ENCODE results near the gene AKAP13. TPM values are rescaled to one million over a fixed set of nuclear protein-coding genes. Genes with fewer than 3 reads are reported as not detected.
"Not testable (repeated sequence)": the region's sequence is repeated elsewhere in the genome, so short reads cannot be mapped to it uniquely, and the experiment has no call there.

AKAP13 gene
- total RNA-seq, 2 experiments from 2014 or later = 83.2 to 85.2 TPM

- not testable (repeated sequence) for H3K36me3 Mint-ChIP-seq, H3K27me3 Mint-ChIP-seq
Measured at GRCh38 chr15:85345196-85345918, 35.0 kb upstream of the AKAP13 start.

DNA sequence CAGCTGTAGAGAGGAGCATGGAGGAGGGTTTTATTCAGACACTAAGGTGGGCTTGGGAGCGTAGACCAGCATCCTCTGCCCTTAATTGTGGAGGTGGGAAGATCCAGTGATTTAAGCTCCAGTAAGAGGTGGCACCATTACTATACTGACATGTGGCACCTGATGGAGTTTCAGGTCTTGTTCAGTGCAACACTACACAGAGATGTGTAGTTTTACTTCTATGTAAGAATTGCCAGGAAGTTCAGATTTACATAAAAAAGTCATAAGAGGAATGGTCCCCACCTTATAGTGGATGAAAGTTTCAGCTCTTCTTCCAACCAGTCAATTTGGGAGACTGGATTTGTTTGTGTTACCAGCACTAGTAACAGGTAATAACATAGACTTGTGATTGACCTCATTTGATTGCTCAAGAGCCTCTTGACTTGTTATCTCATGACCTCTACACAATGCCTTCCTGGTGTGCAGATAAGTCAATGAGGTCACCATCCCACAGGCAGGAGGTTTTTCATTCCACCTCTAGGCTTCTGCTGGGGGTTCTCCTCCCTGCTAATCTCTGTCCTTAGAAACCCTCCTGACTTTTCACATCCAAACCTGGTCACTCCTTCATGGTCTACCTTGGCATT, 33.8 kb upstream of the AKAP13 start:
- not testable (repeated sequence) for H3K27me3 Mint-ChIP-seq, H3K4me3 Mint-ChIP-seq, H3K36me3 Mint-ChIP-seq, H3K9me3 Mint-ChIP-seq, DNase-seq, H3K27ac Mint-ChIP-seq
- H3K4me1 Mint-ChIP-seq = peaks cover 16% of the 10 kb centered on the region

More at GRCh38 chr15:85345196-85345918, 35.0 kb upstream of the AKAP13 start:
- H3K27ac Mint-ChIP-seq, H3K9me3 Mint-ChIP-seq, DNase-seq, H3K4me3 Mint-ChIP-seq: not testable (repeated sequence)
- H3K4me1 Mint-ChIP-seq = peaks cover 16% of the 10 kb centered on the region

GRCh38 chr15:85347264-85348047, 32.9 kb upstream of the AKAP13 start:
- H3K4me1 Mint-ChIP-seq = peaks cover 16% of the 10 kb centered on the region
- not testable (repeated sequence) for H3K9me3 Mint-ChIP-seq, H3K27me3 Mint-ChIP-seq, H3K36me3 Mint-ChIP-seq, H3K4me3 Mint-ChIP-seq, DNase-seq, H3K27ac Mint-ChIP-seq

DNA sequence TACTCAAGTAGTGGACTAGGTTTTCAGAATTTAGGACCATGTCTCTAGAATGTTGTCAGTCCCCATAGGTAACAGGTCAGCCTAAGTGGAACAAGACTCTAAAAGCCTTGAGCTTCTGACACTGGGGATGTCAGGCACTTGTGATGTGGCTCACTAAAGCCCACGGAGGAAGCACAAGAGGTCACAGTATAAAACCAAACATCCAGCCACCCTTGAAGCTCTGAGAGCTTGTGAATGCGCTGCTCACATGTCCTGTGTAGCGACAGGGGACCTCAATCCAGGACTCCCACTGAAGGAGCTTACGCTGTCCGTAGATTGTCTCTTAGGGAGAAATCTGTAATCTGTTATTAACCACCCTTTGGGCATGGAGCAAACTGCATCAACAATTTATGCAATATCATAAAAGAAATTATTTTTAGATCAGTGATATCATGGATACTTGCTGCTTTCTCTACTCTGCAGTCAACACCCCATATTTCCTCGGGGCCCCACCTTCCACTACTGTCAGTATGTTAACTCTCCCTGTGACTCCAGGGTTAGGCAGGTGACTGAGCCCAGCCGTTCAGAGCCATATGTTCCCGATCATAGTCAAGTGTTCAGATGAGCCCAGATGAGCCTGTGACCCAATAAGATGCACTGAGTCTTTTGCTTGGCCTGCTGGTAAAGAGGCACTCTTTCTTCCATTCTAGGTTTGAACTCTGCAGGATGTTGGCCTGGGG, 32.2 kb upstream of the AKAP13 start:
- H3K27ac Mint-ChIP-seq, DNase-seq, H3K9me3 Mint-ChIP-seq, H3K27me3 Mint-ChIP-seq, H3K36me3 Mint-ChIP-seq, H3K4me3 Mint-ChIP-seq: not testable (repeated sequence)
- peaks cover 16% of the 10 kb centered on the region for H3K4me1 Mint-ChIP-seq

DNA sequence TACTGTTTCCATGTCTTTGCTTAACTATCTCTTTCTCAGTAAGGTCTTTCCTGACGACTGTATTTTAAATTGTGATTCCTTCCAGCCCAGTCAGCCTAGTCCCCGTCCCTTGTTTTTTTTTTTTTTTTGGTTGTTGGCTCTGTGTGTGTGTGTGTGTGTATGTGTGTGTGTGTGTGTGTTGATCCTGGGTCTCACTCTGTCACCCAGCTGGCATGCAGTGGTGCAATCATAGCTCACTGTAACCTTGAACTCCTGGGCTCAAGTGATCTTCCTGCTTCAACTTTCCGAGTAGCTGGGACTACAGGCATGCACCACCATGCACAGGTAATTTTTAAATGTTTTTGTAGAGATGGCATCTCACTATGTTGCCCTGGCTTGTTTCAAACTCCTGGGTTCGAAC, 31.3 kb upstream of the AKAP13 start:
- H3K27ac Mint-ChIP-seq, H3K27me3 Mint-ChIP-seq, DNase-seq, H3K4me3 Mint-ChIP-seq, H3K36me3 Mint-ChIP-seq, H3K9me3 Mint-ChIP-seq: not testable (repeated sequence)
- peaks cover 14% of the 10 kb centered on the region for H3K4me1 Mint-ChIP-seq

DNA sequence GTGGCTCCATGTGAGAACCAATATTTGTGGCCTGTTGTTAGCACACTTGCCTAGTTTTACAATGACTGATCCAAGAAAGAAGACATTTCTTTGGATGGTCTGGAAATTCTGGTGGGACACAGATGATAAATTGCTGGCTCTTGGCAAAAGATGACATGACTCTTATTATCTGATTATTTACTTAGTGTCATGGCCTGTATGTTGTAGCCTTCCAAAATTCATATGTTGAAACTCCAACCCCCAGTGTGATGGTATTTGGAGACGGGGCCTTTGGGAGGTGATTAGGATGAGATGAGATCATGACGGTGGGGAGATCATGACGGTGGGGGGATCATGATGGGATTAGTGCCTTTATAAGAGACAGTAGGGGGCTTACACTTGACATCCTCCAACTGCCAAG, 30.0 kb upstream of the AKAP13 start:
- Mint-ChIP-seq H3K4me1 (peaks cover 14% of the 10 kb centered on the region), H3K9me3 (no peaks in the 10 kb centered on the region), H3K27me3 (no peaks in the 10 kb centered on the region), H3K27ac (no peak overlapping the region), H3K36me3 (peaks cover 3% of the 10 kb centered on the region), H3K4me3 (no peak overlapping the region)
- no peak for DNase-seq

DNA sequence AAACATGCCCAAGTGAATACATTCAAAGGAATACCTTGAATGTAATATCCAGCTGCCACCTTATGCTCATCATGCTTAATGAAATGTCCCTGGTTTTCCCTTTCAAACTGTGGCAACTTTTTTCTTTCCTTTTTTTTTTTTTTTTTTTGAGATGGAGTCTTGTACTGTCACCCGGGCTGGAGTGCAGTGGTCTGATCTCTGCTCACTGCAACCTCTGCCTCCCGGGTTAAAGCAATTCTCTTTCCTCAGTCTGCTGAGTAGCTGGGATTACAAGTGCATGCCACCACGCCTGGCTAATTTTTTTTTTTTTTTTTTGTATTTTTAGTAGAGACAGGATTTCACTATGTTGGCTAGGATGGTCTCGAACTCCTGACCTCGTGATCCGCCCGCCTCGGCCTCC, 28.9 kb upstream of the AKAP13 start:
- not testable (repeated sequence) for DNase-seq, H3K9me3 Mint-ChIP-seq, H3K36me3 Mint-ChIP-seq, H3K4me3 Mint-ChIP-seq, H3K27me3 Mint-ChIP-seq, H3K27ac Mint-ChIP-seq
- H3K4me1 Mint-ChIP-seq = peaks cover 11% of the 10 kb centered on the region

DNA sequence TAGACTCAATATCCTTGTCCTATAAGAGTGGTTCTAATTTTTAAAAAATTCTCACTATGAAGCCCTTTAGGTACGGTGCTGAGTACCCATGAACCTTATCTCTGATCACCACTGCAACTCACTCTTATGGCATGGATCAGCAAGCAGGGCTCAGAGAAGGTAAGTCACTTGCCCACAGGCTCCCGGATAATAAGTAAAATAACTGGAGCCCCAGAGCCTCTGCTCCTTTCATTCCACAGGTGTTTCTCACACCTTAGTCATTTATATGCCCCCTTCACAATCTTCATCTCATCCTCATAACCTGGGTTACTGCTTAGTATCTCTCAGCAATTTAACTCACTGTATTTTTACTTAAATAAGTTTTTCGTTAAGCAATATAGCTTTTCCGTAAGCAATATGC, 28.4 kb upstream of the AKAP13 start:
- H3K27me3 Mint-ChIP-seq = no peaks in the 10 kb centered on the region

DNA sequence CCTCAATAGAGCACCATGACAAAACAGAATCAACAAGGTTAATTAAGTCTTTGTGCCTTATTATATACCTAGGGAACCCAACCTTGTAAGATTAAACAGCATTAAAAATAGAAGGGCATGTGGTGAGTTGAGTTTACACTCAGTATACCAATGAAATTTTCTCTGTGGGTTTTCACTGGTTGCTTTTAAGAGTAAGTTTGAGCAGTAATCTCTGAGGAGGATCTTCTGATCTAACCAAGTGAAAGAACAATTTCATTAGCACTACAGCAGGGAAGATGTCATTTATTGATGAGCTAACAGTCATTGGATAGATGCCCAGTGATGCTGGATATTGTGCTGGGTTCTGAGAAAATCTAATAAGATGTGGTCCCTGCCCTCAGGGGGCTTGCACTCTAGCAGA, 26.9 kb upstream of the AKAP13 start:
- Mint-ChIP-seq H3K4me3 (no peak overlapping the region), H3K36me3 (peaks cover 3% of the 10 kb centered on the region), H3K4me1 (peaks cover 15% of the 10 kb centered on the region), H3K27ac (no peak overlapping the region), H3K9me3 (no peaks in the 10 kb centered on the region), H3K27me3 (no peaks in the 10 kb centered on the region)
- DNase-seq = no peak

More for the DNA sequence above, 28.4 kb upstream of the AKAP13 start:
- DNase-seq = no peak
- Mint-ChIP-seq H3K4me3 (no peak overlapping the region), H3K4me1 (peaks cover 11% of the 10 kb centered on the region), H3K36me3 (peaks cover 3% of the 10 kb centered on the region), H3K27ac (no peak overlapping the region), H3K9me3 (no peaks in the 10 kb centered on the region)

GRCh38 chr15:85354461-85354860, 25.9 kb upstream of the AKAP13 start:
- no peak overlapping the region for H3K27ac Mint-ChIP-seq
- no peak overlapping the region for H3K4me3 Mint-ChIP-seq
- H3K9me3 Mint-ChIP-seq = no peaks in the 10 kb centered on the region
- H3K36me3 Mint-ChIP-seq = peaks cover 3% of the 10 kb centered on the region
- peaks cover 14% of the 10 kb centered on the region for H3K4me1 Mint-ChIP-seq
- H3K27me3 Mint-ChIP-seq = no peaks in the 10 kb centered on the region
- no peak for DNase-seq

DNA sequence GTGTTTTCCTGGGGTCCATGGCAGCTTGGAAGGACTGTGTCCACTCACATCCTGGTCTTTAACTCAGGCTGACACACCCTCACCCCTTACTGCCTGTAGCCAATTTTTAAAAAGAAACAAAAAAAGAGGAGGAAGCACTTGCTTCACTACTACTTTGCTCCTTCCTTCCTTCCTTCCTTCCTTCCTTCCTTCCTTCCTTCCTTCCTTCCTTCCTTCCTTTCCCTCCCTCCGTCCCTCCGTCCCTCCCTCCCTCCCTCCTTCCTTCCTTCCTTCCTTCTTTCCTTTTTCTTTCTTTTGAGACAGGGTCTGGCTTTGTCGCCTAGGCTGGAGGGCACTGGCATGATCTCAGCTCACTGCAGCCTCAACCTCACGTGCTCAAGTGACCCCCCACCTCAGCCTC, 25.5 kb upstream of the AKAP13 start:
- Mint-ChIP-seq H3K4me3 (no peak overlapping the region), H3K27ac (no peak overlapping the region), H3K27me3 (no peaks in the 10 kb centered on the region)

DNA sequence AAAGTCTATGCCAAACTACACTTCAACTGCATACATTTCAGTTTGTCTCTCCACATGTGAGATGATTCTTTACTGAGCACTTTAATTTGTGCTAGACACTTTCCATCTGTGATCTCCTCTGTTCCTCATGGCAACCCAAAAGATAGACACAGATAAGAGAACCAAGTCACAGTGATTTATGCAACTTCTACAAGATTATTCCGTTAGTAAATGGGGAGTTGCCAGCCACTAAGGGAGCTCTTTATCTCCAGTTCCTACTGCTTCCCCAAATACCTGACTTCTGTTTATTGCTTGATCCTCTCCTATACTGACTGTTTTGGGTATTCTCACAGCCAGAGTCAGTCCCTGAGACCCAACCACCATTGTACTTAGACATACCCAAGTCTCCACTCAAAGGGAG, 24.1 kb upstream of the AKAP13 start:
- H3K9me3 Mint-ChIP-seq = no peaks in the 10 kb centered on the region
- no peak overlapping the region for H3K27ac Mint-ChIP-seq
- H3K4me3 Mint-ChIP-seq = no peak overlapping the region
- DNase-seq = no peak
- peaks cover 3% of the 10 kb centered on the region for H3K36me3 Mint-ChIP-seq
- H3K27me3 Mint-ChIP-seq = no peaks in the 10 kb centered on the region
- H3K4me1 Mint-ChIP-seq = peaks cover 16% of the 10 kb centered on the region

More for the DNA sequence above, 25.5 kb upstream of the AKAP13 start:
- Mint-ChIP-seq H3K9me3 (no peaks in the 10 kb centered on the region), H3K36me3 (peaks cover 3% of the 10 kb centered on the region), H3K4me1 (peaks cover 14% of the 10 kb centered on the region)
- no peak for DNase-seq

GRCh38 chr15:85361323-85361722, 19.1 kb upstream of the AKAP13 start:
- no peak for DNase-seq
- peaks cover 3% of the 10 kb centered on the region for H3K27me3 Mint-ChIP-seq
- H3K4me1 Mint-ChIP-seq = peaks cover 20% of the 10 kb centered on the region
- H3K4me3 Mint-ChIP-seq = no peak overlapping the region
- no peak overlapping the region for H3K27ac Mint-ChIP-seq
- H3K36me3 Mint-ChIP-seq = no peaks in the 10 kb centered on the region
- no peaks in the 10 kb centered on the region for H3K9me3 Mint-ChIP-seq

DNA sequence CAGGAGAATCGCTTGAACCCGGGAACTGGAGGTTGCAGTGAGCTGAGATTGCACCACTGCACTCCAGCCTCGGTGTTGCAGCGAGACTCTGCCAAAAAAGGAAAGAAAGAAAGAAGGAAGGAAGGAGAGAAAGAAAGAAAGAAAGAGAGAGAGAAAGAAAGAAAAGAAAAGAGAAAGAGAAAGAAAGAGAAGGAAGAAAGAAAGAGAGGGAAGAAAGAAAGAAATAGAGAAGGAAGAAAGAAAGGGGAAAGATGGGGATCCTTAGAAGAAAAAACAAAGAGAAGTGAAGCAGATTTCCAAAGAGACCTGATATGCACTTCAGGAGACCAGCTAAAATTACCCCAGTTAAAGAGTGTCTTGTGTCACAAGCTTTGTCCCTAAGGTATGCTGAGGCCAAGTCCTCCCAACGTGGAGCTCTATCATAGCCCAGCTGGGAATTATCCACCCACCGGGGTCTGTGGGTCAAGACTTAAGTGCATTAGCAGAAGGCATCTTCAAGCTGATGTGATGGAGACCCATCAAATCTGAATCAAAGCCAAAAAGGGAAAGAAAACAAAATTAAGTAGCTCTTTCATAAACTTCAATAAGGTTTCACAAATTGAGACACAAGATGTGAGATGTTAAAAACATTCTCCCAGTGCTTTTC, 17.8 kb upstream of the AKAP13 start:
- DNase-seq = no peak
- Mint-ChIP-seq H3K27me3 (peaks cover 3% of the 10 kb centered on the region), H3K36me3 (no peaks in the 10 kb centered on the region), H3K4me1 (peaks cover 19% of the 10 kb centered on the region), H3K9me3 (no peaks in the 10 kb centered on the region), H3K27ac (no peak overlapping the region), H3K4me3 (no peak overlapping the region)

Data from activated naive CD8-positive, alpha-beta T cell treated with anti-CD3 and anti-CD28 coated beads for 36 hours (primary cell).